ENCODE data around the gene PROCA1. TPM values are rescaled to one million over a fixed set of nuclear protein-coding genes. Genes with fewer than 3 reads are reported as not detected.
A peak's percentile ranks its signal among the peaks of the same experiment; 100 is the strongest.

PROCA1 gene
- total RNA-seq, 1 donor from 2014 or later: 0.26 TPM

GRCh38 chr17:28675490-28675889 is 36.2 kb downstream of the PROCA1 start:
- no peak overlapping the region for H3K4me3 ChIP-seq (ENCODE audit: low read depth, low read length)
- TF ChIP-seq CTCF (IDR thresholded peaks at IDR 0.05; ENCODE audit: insufficient read depth, low read length, severe bottlenecking): no peak
- DNase-seq (ENCODE audit: low read depth) (no peak), FAIRE-seq (no peak)
- H3K27me3 ChIP-seq (ENCODE audit: control insufficient read depth, insufficient read depth, low read length): no peaks in the 10 kb centered on the region
- peaks cover 41% of the 10 kb centered on the region for H3K36me3 ChIP-seq (ENCODE audit: control insufficient read depth, insufficient read depth, low read length)

GRCh38 chr17:28669918-28670317 is 41.8 kb downstream of the PROCA1 start:
- Histone ChIP-seq H3K36me3 (ENCODE audit: control insufficient read depth, insufficient read depth, low read length) (peaks cover 18% of the 10 kb centered on the region), H3K4me3 (ENCODE audit: low read depth, low read length) (no peak overlapping the region), H3K27me3 (ENCODE audit: control insufficient read depth, insufficient read depth, low read length) (no peaks in the 10 kb centered on the region)
- no peak for DNase-seq (ENCODE audit: low read depth)
- no peak for FAIRE-seq
- TF ChIP-seq CTCF (IDR thresholded peaks at IDR 0.05; ENCODE audit: insufficient read depth, low read length, severe bottlenecking): no peak

- Histone ChIP-seq H3K4me3 (ENCODE audit: low read depth, low read length) (no peak overlapping the region), H3K27me3 (ENCODE audit: control insufficient read depth, insufficient read depth, low read length) (no peaks in the 10 kb centered on the region), H3K36me3 (ENCODE audit: control insufficient read depth, insufficient read depth, low read length) (peaks cover 10% of the 10 kb centered on the region)
- no peak for DNase-seq (ENCODE audit: low read depth)
- no peak for FAIRE-seq
- TF ChIP-seq CTCF (IDR thresholded peaks at IDR 0.05; ENCODE audit: insufficient read depth, low read length, severe bottlenecking): no peak
Observed at GRCh38 chr17:28667870-28668269, 43.8 kb downstream of the PROCA1 start.

- Histone ChIP-seq H3K27me3 (ENCODE audit: control insufficient read depth, insufficient read depth, low read length) (no peaks in the 10 kb centered on the region), H3K36me3 (ENCODE audit: control insufficient read depth, insufficient read depth, low read length) (peaks cover 7% of the 10 kb centered on the region), H3K4me3 (ENCODE audit: low read depth, low read length) (no peak overlapping the region)
- no peak for TF ChIP-seq CTCF (IDR thresholded peaks at IDR 0.05; ENCODE audit: insufficient read depth, low read length, severe bottlenecking)
- FAIRE-seq (no peak), DNase-seq (ENCODE audit: low read depth) (no peak)
Observed at GRCh38 chr17:28665994-28666393, 45.7 kb downstream of the PROCA1 start.

- DNase-seq (ENCODE audit: low read depth) (no peak), FAIRE-seq (no peak)
- no peak for TF ChIP-seq CTCF (IDR thresholded peaks at IDR 0.05; ENCODE audit: insufficient read depth, low read length, severe bottlenecking)
- Histone ChIP-seq H3K4me3 (ENCODE audit: low read depth, low read length) (no peak overlapping the region), H3K36me3 (ENCODE audit: control insufficient read depth, insufficient read depth, low read length) (peaks cover 5% of the 10 kb centered on the region), H3K27me3 (ENCODE audit: control insufficient read depth, insufficient read depth, low read length) (no peaks in the 10 kb centered on the region)
Observed at GRCh38 chr17:28663723-28664122, 48.0 kb downstream of the PROCA1 start.

- FAIRE-seq (no peak), DNase-seq (ENCODE audit: low read depth) (no peak)
- no peak for TF ChIP-seq CTCF (IDR thresholded peaks at IDR 0.05; ENCODE audit: insufficient read depth, low read length, severe bottlenecking)
- Histone ChIP-seq H3K27me3 (ENCODE audit: control insufficient read depth, insufficient read depth, low read length) (no peaks in the 10 kb centered on the region), H3K4me3 (ENCODE audit: low read depth, low read length) (peak overlapping the region; percentile 84), H3K36me3 (ENCODE audit: control insufficient read depth, insufficient read depth, low read length) (peaks cover under 1% of the 10 kb centered on the region)
Observed at GRCh38 chr17:28662527-28662829, 49.2 kb downstream of the PROCA1 start.

Measured in bronchial epithelial cell (primary cell).